IPS-18c (cell line): ENCODE measurements around the gene ANKRD40.
"Not testable (repeated sequence)": the region's sequence is repeated elsewhere in the genome, so short reads cannot be mapped to it uniquely, and the experiment has no call there.

ENCODE experiments used
- H3K4me3 ChIP-seq: 2 replicates; pipeline ENCODE4 v1.7.0; 2013; ENCODE audit warnings: low read depth, mild to moderate bottlenecking, low read length, moderate library complexity; ENCODE audit not compliant: insufficient read depth
- H3K9me3 ChIP-seq: one replicate; pipeline ENCODE4 v1.6.1; 2013; ENCODE audit warnings: mild to moderate bottlenecking, low read length, moderate library complexity; ENCODE audit not compliant: control insufficient read depth, insufficient read depth

Gene ANKRD40

GRCh38 chr17:50719924-50720794 is 12.4 kb upstream of the ANKRD40 start:
- Histone ChIP-seq H3K4me3 (peak overlapping the region; percentile 93), H3K9me3 (no peaks in the 10 kb centered on the region)

- peak within 1 kb of the TSS; percentile 93 for H3K4me3 ChIP-seq
These were observed 11.6 kb upstream of the ANKRD40 start, which contains the start of gene LUC7L3 for GRCh38 chr17:50719144-50719923. LUC7L3 (plus strand) TSS chr17:50719603; CDS start chr17:50719733, 130 bp downstream.

GRCh38 chr17:50715471-50715870 is 7.8 kb upstream of the ANKRD40 start:
- Histone ChIP-seq H3K9me3 (no peaks in the 10 kb centered on the region), H3K4me3 (no peak overlapping the region)

More at GRCh38 chr17:50719144-50719923, 11.6 kb upstream of the ANKRD40 start, which contains the start of gene LUC7L3:
- H3K9me3 ChIP-seq: no peaks in the 10 kb centered on the region

- H3K4me3 ChIP-seq: no peak overlapping the region
- H3K9me3 ChIP-seq: no peaks in the 10 kb centered on the region
These were observed 4.9 kb upstream of the ANKRD40 start for GRCh38 chr17:50712641-50713040.

- no peak overlapping the region for H3K4me3 ChIP-seq
- H3K9me3 ChIP-seq: no peaks in the 10 kb centered on the region
These were observed 2.9 kb upstream of the ANKRD40 start for GRCh38 chr17:50710650-50711049.

- no peak overlapping the region for H3K4me3 ChIP-seq
- H3K9me3 ChIP-seq: no peaks in the 10 kb centered on the region
These were observed 2.3 kb upstream of the ANKRD40 start for GRCh38 chr17:50710025-50710424.

- not testable (repeated sequence) for H3K4me3 ChIP-seq
These were observed 1.3 kb upstream of the ANKRD40 start for GRCh38 chr17:50709053-50709452.

GRCh38 chr17:50708050-50709000 is 611 bp upstream of the ANKRD40 start:
- peak overlapping the region; percentile 84 for H3K4me3 ChIP-seq
- H3K9me3 ChIP-seq: no peaks in the 10 kb centered on the region

More at GRCh38 chr17:50709053-50709452, 1.3 kb upstream of the ANKRD40 start:
- not testable (repeated sequence) for H3K9me3 ChIP-seq

- no peaks in the 10 kb centered on the region for H3K9me3 ChIP-seq
- H3K4me3 ChIP-seq: no peak overlapping the region
These were observed 4.6 kb downstream of the ANKRD40 start for GRCh38 chr17:50703162-50703561.

- H3K9me3 ChIP-seq: no peaks in the 10 kb centered on the region
- H3K4me3 ChIP-seq: no peak overlapping the region
These were observed 8.3 kb downstream of the ANKRD40 start for GRCh38 chr17:50699410-50699809.

- Histone ChIP-seq H3K4me3 (no peak overlapping the region), H3K9me3 (no peaks in the 10 kb centered on the region)
These were observed 9.9 kb downstream of the ANKRD40 start for GRCh38 chr17:50697663-50698272.

GRCh38 chr17:50697062-50697461 is 10.7 kb downstream of the ANKRD40 start:
- H3K4me3 ChIP-seq: no peak overlapping the region

GRCh38 chr17:50696365-50696879 is 11.3 kb downstream of the ANKRD40 start:
- H3K4me3 ChIP-seq: no peak overlapping the region

More at GRCh38 chr17:50697062-50697461, 10.7 kb downstream of the ANKRD40 start:
- no peaks in the 10 kb centered on the region for H3K9me3 ChIP-seq

GRCh38 chr17:50693036-50693682 is 14.6 kb downstream of the ANKRD40 start:
- Histone ChIP-seq H3K9me3 (peaks cover 3% of the 10 kb centered on the region), H3K4me3 (no peak overlapping the region)

More at GRCh38 chr17:50696365-50696879, 11.3 kb downstream of the ANKRD40 start:
- no peaks in the 10 kb centered on the region for H3K9me3 ChIP-seq

- Histone ChIP-seq H3K4me3 (no peak overlapping the region), H3K9me3 (peaks cover 3% of the 10 kb centered on the region)
These were observed 15.2 kb downstream of the ANKRD40 start for GRCh38 chr17:50692448-50693035.
